ENCODE results near the gene TANGO6.

DNA sequence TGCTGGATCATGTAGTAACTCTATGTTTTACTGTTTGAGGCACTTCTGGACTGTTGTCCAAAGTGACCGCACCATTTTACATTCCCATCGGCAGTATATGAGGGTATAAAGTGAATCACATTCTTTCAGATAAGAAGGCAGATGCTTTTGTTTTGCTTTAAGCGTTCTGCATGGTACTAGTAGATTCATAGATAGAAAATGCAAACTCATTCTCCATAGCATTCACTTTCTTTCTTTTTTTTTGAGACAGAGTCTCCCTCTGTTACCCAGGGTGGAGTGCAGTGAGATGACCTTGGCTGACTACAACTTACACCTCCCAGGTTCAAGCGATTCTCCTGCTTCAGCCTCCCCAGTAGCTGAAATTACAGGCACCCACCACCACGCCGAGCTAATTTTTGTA lies 40.4 kb downstream of the TANGO6 start:
- no peak for TF ChIP-seq EZH2 (IDR thresholded peaks at IDR 0.05; ENCODE audit: borderline replicate concordance, low read length)
- TF ChIP-seq, protein P1, sequence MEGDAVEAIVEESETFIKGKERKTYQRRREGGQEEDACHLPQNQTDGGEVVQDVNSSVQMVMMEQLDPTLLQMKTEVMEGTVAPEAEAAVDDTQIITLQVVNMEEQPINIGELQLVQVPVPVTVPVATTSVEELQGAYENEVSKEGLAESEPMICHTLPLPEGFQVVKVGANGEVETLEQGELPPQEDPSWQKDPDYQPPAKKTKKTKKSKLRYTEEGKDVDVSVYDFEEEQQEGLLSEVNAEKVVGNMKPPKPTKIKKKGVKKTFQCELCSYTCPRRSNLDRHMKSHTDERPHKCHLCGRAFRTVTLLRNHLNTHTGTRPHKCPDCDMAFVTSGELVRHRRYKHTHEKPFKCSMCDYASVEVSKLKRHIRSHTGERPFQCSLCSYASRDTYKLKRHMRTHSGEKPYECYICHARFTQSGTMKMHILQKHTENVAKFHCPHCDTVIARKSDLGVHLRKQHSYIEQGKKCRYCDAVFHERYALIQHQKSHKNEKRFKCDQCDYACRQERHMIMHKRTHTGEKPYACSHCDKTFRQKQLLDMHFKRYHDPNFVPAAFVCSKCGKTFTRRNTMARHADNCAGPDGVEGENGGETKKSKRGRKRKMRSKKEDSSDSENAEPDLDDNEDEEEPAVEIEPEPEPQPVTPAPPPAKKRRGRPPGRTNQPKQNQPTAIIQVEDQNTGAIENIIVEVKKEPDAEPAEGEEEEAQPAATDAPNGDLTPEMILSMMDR (conservative IDR thresholded peaks at IDR 0.05 in 1 of 2, IDR thresholded peaks at IDR 0.05 in 1 of 2; ENCODE audit: extremely low read depth in 1 of 2, insufficient read depth in 1 of 2, low read depth in 1 of 2, low read length in 2 of 2), result no peak
